CD4-positive, alpha-beta T cell treated with Interleukin-15 for 4 hours (primary cell): ENCODE data around the gene LTBP1.
"Not testable (repeated sequence)": the region's sequence is repeated elsewhere in the genome, so short reads cannot be mapped to it uniquely, and the experiment has no call there.

Experiments used
- DNase-seq: peaks from one replicate; pipeline ENCODE4 v3.0.0-alpha.2; 2020; ENCODE audit warnings: low spot score

Gene LTBP1

GRCh38 chr2:32963941-32964340, 17.2 kb downstream of the LTBP1 start:
- DNase-seq, result no peak

GRCh38 chr2:32965523-32966171, 18.9 kb downstream of the LTBP1 start:
- DNase-seq, result no peak

- no peak for DNase-seq
Measured at GRCh38 chr2:32969444-32970162, 22.9 kb downstream of the LTBP1 start.

GRCh38 chr2:32973772-32974171, 27.0 kb downstream of the LTBP1 start:
- not testable (repeated sequence) for DNase-seq

GRCh38 chr2:32976409-32977063, 29.8 kb downstream of the LTBP1 start:
- no peak for DNase-seq

- no peak for DNase-seq
Measured at GRCh38 chr2:32977228-32977758, 30.5 kb downstream of the LTBP1 start.

- no peak for DNase-seq
Measured at GRCh38 chr2:32981612-32982011, 34.9 kb downstream of the LTBP1 start.

GRCh38 chr2:32983193-32983924, 36.6 kb downstream of the LTBP1 start:
- DNase-seq, result not testable (repeated sequence)

- DNase-seq, result no peak
Measured at GRCh38 chr2:32986480-32986879, 39.7 kb downstream of the LTBP1 start.

GRCh38 chr2:32988525-32988924, 41.8 kb downstream of the LTBP1 start:
- no peak for DNase-seq

- DNase-seq, result no peak
Measured at GRCh38 chr2:32990556-32990955, 43.8 kb downstream of the LTBP1 start.

GRCh38 chr2:32991091-32991845, 44.5 kb downstream of the LTBP1 start:
- no peak for DNase-seq

GRCh38 chr2:32993005-32993539, 46.3 kb downstream of the LTBP1 start:
- DNase-seq, result no peak

GRCh38 chr2:32997705-32998104, 51.0 kb downstream of the LTBP1 start:
- no peak for DNase-seq

- DNase-seq, result no peak
Measured at GRCh38 chr2:33000986-33001385, 54.2 kb downstream of the LTBP1 start.

GRCh38 chr2:33001823-33002222, 55.1 kb downstream of the LTBP1 start:
- DNase-seq, result no peak

- no peak for DNase-seq
Measured at GRCh38 chr2:33002863-33003262, 56.1 kb downstream of the LTBP1 start.

GRCh38 chr2:33005057-33005456, 58.3 kb downstream of the LTBP1 start:
- DNase-seq, result no peak

- no peak for DNase-seq
Measured at GRCh38 chr2:33008716-33009115, 62.0 kb downstream of the LTBP1 start.

GRCh38 chr2:33009249-33009648, 62.5 kb downstream of the LTBP1 start:
- DNase-seq, result no peak

GRCh38 chr2:33011373-33011772, 64.6 kb downstream of the LTBP1 start:
- no peak for DNase-seq
